ENCODE results near the gene ANXA6.

Gene ANXA6

DNA sequence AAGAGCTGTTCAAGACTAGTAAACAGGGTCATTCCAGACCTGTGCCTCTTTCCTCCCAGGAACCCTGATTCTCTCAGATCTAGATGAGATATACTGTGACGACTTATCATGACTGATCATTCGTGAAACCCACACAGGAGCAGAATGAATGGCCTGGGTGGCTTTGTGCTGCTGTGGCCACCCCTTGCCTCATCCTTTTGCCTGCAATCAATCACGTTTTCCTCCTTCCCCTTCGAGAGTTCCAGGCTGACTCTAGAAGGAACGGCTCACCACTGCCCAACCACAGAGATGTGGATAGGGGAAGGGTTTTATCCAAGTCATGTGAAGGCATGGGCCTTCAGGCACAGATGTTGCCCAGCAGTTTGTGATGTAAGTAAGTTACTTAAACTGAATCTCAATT, 5.8 kb downstream of the ANXA6 start:
- POLR2A ChIA-PET, result no interaction called here
- no peaks in the 10 kb centered on the region for H3K9me3 ChIP-seq (ENCODE audit: control insufficient read depth, insufficient read depth, low read depth, low read length)
- CTCF ChIA-PET, result interaction anchor here (0.6 to 0.7 kb wide), 2 partner anchors 499 to 1299 kb away, joined by 3 to 4 read pairs; no protein-coding TSS in a partner anchor
- TF ChIP-seq ZNF202 (tag by site-specific recombination; IDR thresholded peaks at IDR 0.05; ENCODE audit: borderline replicate concordance), result no peak
- TF ChIP-seq ZBTB17 (tag by site-specific recombination; IDR thresholded peaks at IDR 0.05), result peak; percentile 55; the same call in 1 of the 2 replicates
- no peak for TF ChIP-seq KLF16 (tag by site-specific recombination; IDR thresholded peaks at IDR 0.05)
- TF ChIP-seq ZNF426 (tag by site-specific recombination; IDR thresholded peaks at IDR 0.05), result no peak
- TF ChIP-seq ZNF544 (tag by site-specific recombination; IDR thresholded peaks at IDR 0.05), result no peak
- no peak for TF ChIP-seq ZNF214 (tag by site-specific recombination; IDR thresholded peaks at IDR 0.05; ENCODE audit: borderline replicate concordance)
- TF ChIP-seq ZNF140 (tag by site-specific recombination; IDR thresholded peaks at IDR 0.05), result no peak
- TF ChIP-seq ZBTB8A (tag by site-specific recombination; IDR thresholded peaks at IDR 0.05), result no peak
- no peak overlapping the region for H3K4me3 ChIP-seq (ENCODE audit: low read depth, low read length)
- H3K27ac ChIP-seq (ENCODE audit: extremely low read depth, low read depth, low read length), result no peak overlapping the region
- H3K36me3 ChIP-seq (ENCODE audit: control insufficient read depth in 2 of 2, insufficient read depth in 1 of 2, low read length in 2 of 2), result peaks cover 0 to 16% of the 10 kb centered on the region in 2 experiments; a peak in 1 of 3 replicates
- H3K4me1 ChIP-seq (ENCODE audit: control insufficient read depth, insufficient read depth, low read length), result peaks cover 17% of the 10 kb centered on the region

DNA sequence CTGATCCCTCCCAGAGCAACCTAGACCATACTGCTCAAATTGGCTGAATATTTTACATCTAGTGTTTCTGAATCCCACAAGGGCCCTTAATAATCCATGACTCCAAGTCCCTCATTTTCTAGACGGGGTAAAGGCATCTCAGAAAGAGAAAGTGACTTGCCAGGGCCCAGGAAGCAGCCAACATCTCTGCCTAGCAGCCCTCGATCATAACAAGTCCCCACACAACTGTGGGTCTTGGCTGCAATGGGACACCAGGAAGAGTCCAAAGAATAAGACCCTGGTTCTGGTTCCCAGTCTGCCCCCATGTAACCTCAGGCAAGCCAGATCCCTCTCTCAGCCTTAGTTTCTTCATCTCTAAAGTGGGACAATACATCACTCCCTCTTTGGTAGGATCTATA, 6.3 kb downstream of the ANXA6 start:
- TF ChIP-seq ZNF707 (tag by site-specific recombination; IDR thresholded peaks at IDR 0.05) (no peak), REPIN1 (tag by site-specific recombination; IDR thresholded peaks at IDR 0.05; ENCODE audit: low read depth) (no peak), TRIM28 (IDR thresholded peaks at IDR 0.05; ENCODE audit: borderline replicate concordance, low read length) (no peak), HOXD13 (CRISPR knock-in tag; IDR thresholded peaks at IDR 0.05; ENCODE audit: borderline replicate concordance) (no peak), ZNF626 (tag by site-specific recombination; IDR thresholded peaks at IDR 0.05) (no peak), ZNF174 (tag by site-specific recombination; IDR thresholded peaks at IDR 0.05) (no peak), ZNF23 (tag by site-specific recombination; IDR thresholded peaks at IDR 0.05; ENCODE audit: borderline replicate concordance) (no peak), BCL11B (tag by site-specific recombination; IDR thresholded peaks at IDR 0.05; ENCODE audit: low read depth) (no peak), FEZF1 (tag by site-specific recombination; IDR thresholded peaks at IDR 0.05) (no peak), ZNF169 (tag by site-specific recombination; IDR thresholded peaks at IDR 0.05) (no peak), ZNF140 (tag by site-specific recombination; IDR thresholded peaks at IDR 0.05) (no peak), ZNF48 (tag by site-specific recombination; IDR thresholded peaks at IDR 0.05) (no peak)
- TF ChIP-seq, protein P1, sequence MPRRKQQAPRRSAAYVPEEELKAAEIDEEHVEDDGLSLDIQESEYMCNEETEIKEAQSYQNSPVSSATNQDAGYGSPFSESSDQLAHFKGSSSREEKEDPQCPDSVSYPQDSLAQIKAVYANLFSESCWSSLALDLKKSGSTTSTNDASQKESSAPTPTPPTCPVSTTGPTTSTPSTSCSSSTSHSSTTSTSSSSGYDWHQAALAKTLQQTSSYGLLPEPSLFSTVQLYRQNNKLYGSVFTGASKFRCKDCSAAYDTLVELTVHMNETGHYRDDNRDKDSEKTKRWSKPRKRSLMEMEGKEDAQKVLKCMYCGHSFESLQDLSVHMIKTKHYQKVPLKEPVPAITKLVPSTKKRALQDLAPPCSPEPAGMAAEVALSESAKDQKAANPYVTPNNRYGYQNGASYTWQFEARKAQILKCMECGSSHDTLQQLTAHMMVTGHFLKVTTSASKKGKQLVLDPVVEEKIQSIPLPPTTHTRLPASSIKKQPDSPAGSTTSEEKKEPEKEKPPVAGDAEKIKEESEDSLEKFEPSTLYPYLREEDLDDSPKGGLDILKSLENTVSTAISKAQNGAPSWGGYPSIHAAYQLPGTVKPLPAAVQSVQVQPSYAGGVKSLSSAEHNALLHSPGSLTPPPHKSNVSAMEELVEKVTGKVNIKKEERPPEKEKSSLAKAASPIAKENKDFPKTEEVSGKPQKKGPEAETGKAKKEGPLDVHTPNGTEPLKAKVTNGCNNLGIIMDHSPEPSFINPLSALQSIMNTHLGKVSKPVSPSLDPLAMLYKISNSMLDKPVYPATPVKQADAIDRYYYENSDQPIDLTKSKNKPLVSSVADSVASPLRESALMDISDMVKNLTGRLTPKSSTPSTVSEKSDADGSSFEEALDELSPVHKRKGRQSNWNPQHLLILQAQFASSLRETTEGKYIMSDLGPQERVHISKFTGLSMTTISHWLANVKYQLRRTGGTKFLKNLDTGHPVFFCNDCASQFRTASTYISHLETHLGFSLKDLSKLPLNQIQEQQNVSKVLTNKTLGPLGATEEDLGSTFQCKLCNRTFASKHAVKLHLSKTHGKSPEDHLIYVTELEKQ (tag by site-specific recombination; IDR thresholded peaks at IDR 0.05; ENCODE audit: borderline replicate concordance), result no peak
- Histone ChIP-seq H3K36me3 (ENCODE audit: control insufficient read depth in 2 of 2, insufficient read depth in 1 of 2, low read length in 2 of 2) (peaks cover 0 to 22% of the 10 kb centered on the region in 2 experiments; a peak in 1 of 3 replicates), H3K27ac (ENCODE audit: extremely low read depth, low read depth, low read length) (no peak overlapping the region), H3K9me3 (ENCODE audit: control insufficient read depth, insufficient read depth, low read depth, low read length) (no peaks in the 10 kb centered on the region), H3K4me1 (ENCODE audit: control insufficient read depth, insufficient read depth, low read length) (peaks cover 16% of the 10 kb centered on the region), H3K4me3 (ENCODE audit: low read depth, low read length) (no peak overlapping the region)
- POLR2A ChIA-PET, result interaction anchor here (1.2 kb wide), 1 partner anchor 101 kb away, joined by 4 read pairs; the partner anchor contains the start of gene GM2A
- CTCF ChIA-PET, result interaction anchor here (0.5 to 1.6 kb wide), 3 partner anchors 24 to 592 kb away, joined by 3 to 7 read pairs (median 3); no protein-coding TSS in a partner anchor

Measured in HEK293 (cell line).